RWPE1 (cell line): ENCODE results near the gene TRIM15.
"Not testable (repeated sequence)": the region's sequence is repeated elsewhere in the genome, so short reads cannot be mapped to it uniquely, and the experiment has no call there.

Experiments
- CTCF ChIA-PET: fragments of 350-600 bp; sonication (Branson Sonifier 250); formaldehyde crosslinking; extraction: SDS; loops from one replicate; lab custom pipeline; 2021; lab: Yijun Ruan, JAX
- POLR2A ChIA-PET: fragments of 400-600 bp; formaldehyde crosslinking; extraction: SDS; loops from one replicate; lab custom pipeline; 2020; ENCODE audit warnings: antibody characterized with exemption; ENCODE audit not compliant: low non-redundant PET; lab: Yijun Ruan, JAX
- DNase-seq: peaks from one replicate; pipeline ENCODE4 v3.0.0; 2012; ENCODE audit warnings: low spot score
- H3K27ac ChIP-seq: fragments of 450-650 bp; 2 replicates; pipeline ENCODE4 v1.5.1; 2017
- TF ChIP-seq, protein P1 (sequence below): fragments of 450-650 bp; conservative IDR thresholded peaks from 2 replicates; pipeline ENCODE4 v1.5.1; 2017; ENCODE audit warnings: low read depth, mild to moderate bottlenecking

Gene TRIM15

DNA sequence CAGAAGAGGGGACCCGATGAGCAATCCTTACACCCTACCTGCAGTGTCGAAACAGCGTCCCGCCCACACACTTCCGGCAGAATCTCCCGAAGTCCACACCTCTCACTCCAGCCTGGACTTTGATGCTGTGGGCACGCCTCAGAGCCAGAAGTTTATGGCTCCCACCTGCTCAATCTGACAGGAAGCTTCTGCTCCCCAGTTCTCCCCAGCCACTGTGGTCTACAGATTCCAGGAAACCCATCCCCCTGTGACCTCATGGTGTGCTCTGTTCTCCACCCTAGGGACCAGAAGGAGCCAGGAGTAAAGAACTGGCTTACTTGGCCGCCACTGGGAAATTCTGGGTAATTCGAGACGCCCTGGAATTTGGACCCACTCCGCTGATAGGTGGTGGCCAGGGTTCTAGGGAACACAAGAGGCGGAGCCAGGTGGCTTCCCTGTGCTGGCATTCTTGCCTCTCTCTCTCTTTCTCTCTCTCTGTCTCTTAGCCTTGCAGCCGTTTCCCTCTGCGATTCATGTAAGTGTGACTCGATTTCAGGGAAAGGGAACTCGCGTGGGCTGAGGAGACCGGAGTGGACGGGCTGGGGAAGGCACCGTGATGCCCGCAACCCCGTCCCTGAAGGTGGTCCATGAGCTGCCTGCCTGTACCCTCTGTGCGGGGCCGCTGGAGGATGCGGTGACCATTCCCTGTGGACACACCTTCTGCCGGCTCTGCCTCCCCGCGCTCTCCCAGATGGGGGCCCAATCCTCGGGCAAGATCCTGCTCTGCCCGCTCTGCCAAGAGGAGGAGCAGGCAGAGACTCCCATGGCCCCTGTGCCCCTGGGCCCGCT lies at the start of gene TRIM15:
TRIM15 (plus strand) TSS at position 457 of the 828 bp plus-strand sequence; CDS start at position 596, 139 bp downstream.
- DNase-seq: peak; percentile 60
- ChIA-PET POLR2A (no interaction called here), CTCF (interaction anchor here (0.7 to 1.0 kb wide), 2 partner anchors 32 to 60 kb away, joined by 4 read pairs; no protein-coding TSS in a partner anchor)
- TF ChIP-seq, protein P1, sequence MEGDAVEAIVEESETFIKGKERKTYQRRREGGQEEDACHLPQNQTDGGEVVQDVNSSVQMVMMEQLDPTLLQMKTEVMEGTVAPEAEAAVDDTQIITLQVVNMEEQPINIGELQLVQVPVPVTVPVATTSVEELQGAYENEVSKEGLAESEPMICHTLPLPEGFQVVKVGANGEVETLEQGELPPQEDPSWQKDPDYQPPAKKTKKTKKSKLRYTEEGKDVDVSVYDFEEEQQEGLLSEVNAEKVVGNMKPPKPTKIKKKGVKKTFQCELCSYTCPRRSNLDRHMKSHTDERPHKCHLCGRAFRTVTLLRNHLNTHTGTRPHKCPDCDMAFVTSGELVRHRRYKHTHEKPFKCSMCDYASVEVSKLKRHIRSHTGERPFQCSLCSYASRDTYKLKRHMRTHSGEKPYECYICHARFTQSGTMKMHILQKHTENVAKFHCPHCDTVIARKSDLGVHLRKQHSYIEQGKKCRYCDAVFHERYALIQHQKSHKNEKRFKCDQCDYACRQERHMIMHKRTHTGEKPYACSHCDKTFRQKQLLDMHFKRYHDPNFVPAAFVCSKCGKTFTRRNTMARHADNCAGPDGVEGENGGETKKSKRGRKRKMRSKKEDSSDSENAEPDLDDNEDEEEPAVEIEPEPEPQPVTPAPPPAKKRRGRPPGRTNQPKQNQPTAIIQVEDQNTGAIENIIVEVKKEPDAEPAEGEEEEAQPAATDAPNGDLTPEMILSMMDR: no peak
- no peak within 1 kb of the TSS for H3K27ac ChIP-seq

DNA sequence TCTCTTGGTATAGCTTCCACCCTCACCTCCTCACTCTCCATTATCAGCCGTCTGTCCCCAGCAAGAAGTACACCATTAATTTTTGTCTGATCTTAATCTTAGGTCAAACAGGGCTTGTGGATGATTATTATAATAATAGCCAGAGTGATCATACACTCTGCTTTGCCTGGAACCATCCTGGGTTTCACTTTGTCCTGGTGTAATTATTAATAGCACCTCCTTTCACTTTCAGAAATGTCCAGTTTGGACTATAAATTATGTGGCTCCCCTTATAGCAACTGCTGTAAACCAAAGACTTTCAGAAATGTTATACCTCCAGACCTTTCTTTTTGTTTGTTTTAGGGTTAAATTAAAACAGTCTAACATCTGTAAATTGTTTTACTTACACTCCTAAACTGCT lies 49.5 kb upstream of the TRIM15 start:
- ChIA-PET CTCF (no interaction called here), POLR2A (no interaction called here)
- no peak for DNase-seq
- H3K27ac ChIP-seq: no peak overlapping the region
- TF ChIP-seq, protein P1: no peak

DNA sequence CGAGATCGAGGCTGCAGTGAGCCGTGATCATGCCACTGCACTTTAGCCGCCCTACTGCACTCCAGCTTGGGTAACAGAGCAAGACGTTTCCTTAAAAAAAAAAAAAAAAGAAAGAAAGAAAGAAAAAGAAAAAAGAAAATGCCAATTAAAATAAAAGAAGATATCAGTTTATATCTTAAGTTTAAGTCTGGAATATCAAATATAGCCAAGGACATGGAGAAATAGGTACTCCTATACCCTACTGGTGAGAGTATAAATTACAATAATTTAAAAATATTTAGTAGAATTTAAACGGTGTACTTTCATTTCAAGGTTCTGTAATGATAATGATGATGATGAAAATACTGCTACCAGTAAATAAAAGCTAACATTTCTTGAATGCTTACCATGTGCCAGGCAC lies 46.6 kb upstream of the TRIM15 start:
- no peak overlapping the region for H3K27ac ChIP-seq
- no peak for DNase-seq
- POLR2A ChIA-PET: no interaction called here
- CTCF ChIA-PET: interaction anchor here (0.7 to 1.1 kb wide), 2 partner anchors 12 to 320 kb away, joined by 3 to 4 read pairs; no protein-coding TSS in a partner anchor
- TF ChIP-seq, protein P1: no peak

DNA sequence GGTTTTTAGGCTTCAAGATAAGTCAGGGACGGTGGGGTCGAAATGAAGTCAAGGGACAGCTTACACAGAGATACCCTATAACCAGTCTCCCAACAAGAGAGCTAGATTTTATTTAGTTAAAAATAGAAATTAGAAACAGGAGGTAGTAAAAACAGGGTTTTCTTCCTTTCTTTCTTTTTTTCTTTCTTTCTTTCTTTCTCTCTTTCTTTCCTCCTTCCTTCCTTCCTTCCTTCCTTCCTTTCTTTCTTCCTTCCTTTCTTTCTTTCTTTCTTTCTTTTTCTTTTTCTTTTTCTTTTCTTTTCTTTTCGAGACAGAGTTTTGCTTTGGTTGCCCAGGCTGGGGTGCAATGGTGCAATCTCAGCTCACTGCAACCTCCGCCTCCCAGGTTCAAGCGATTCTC lies 44.7 kb upstream of the TRIM15 start:
- POLR2A ChIA-PET, DNase-seq, H3K27ac ChIP-seq: not testable (repeated sequence)
- CTCF ChIA-PET: interaction anchor here (2.2 kb wide), 1 partner anchor 12 kb away, joined by 9 read pairs; no protein-coding TSS in a partner anchor

DNA sequence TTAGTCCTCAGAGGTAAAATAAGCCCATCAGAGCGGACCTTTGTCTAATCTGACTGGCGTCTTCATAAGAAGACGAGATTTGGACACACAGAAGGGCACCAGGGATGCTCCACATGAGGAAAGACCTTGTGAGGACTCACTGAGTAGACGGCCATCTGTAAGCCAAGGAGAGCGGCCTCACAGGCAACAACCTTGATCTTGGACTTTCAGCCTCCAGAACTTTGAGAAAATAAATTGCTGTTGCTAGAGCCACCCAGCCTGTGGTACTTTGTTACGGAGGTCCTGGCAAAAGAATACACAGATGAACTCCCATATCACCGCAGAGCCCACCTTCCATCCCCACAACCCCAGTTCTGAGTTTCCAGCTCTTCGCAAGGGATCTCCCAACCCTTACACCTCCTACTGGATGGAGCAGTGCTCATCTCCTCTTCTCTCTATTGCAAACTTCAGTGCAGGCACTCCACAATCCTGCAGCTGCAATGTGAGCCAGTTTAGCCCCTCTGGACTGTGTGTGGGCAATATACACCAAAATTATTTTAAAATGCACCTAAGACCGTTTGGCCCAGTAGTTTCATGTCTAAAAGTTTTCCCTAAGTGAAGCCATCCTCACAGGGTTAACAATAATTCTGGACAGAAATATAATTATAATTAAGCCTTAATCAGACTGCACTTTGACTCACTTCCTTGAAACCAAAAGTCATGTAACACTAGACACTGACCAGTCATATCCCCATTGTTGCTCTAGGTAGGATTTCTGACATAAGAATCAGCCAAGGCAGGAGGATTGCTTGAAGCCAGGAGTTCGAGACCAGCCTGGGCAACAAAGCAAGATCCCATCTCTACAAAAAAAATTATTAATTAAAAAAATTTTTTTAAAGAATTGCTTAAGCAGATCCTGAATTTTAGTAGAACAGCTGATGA lies 41.6 kb upstream of the TRIM15 start:
- CTCF ChIA-PET: interaction anchor here (1.1 to 1.2 kb wide), 3 partner anchors 9 to 19 kb away, joined by 4 to 6 read pairs (median 6); no protein-coding TSS in a partner anchor
- no peak overlapping the region for H3K27ac ChIP-seq
- POLR2A ChIA-PET: no interaction called here
- DNase-seq: no peak
- TF ChIP-seq, protein P1: no peak

DNA sequence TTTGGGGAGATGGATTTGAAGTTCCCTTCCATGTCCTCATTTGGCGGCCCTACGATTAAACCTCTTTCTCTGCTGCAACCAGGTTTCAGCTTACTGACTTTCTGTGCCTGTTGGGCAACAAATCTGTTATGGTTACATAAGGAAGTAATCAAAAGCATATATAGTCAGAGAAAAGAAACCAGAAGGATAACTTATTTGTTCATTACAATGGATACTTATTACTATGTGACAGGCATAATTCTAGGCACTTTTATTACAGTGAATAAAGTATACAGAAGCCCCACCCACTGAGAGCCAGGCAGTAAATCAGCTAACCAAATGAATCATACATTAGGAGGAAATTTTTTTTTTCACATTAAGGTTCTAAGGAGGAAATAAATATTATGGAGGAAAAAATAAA lies 40.8 kb upstream of the TRIM15 start:
- no peak overlapping the region for H3K27ac ChIP-seq
- POLR2A ChIA-PET: no interaction called here
- no peak for DNase-seq
- CTCF ChIA-PET: interaction anchor here (0.6 to 1.2 kb wide), 4 partner anchors 8 to 102 kb away, joined by 4 to 6 read pairs (median 5); no protein-coding TSS in a partner anchor
- TF ChIP-seq, protein P1: no peak
